Adipose tissue (tissue), 3 donors: ENCODE data around the gene ABL1. TPM values are rescaled to one million over a fixed set of nuclear protein-coding genes. Genes with fewer than 3 reads are reported as not detected.

Source experiments
- H3K27ac ChIP-seq: one replicate; pipeline ENCODE4 v1.5.1; 2013; ENCODE audit warnings: low read depth, low read length
- WGBS, 3 donors: extraction: QIAGEN DNeasy Blood & Tissue Kit; methylation state at CpG; one replicate each; pipeline ENCODE4 v1.1.7; 2013; 5-methylcytosine and 5-hydroxymethylcytosine counted together
- polyA plus RNA-seq, 3 donors: library from polyadenylated mRNA; stranded (reverse); fragments of 200-250 nt; gene quantifications; one replicate each; pipeline ENCODE4 v1.2.3, GENCODE V29; 2013
- donor health status: healthy with polysubstance abuse.
- donor health status: Bipolar disorder and iron deficiency.
- donor health status: healthy.

The ABL1 gene
- polyA plus RNA-seq, 3 donors: 17.0 to 75.0 (median 58.1) TPM

DNA sequence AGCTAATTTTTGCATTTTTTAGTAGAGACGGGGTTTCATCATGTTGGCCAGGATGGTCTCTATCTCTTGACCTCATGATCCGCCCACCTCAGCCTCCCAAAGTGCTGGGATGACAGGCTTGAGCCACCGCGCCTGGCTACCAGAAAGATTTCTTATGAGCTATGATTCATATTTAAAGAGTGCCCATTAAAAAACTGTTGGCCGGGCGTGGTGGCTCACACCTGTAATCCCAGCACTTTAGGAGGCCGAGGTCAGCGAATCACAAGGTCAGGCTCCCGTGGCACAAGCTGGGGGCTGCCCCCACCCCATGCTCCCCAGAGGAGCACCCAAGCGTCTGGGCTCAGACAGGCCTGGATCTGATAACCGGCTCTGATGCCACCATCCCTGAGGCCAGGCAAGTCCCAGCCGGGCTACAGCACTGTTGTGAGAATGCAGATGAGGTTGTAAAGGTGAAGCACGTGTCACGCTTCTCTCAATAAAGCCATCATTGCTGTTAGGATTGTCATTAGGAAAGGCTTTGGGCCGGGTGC, 47.7 kb downstream of the ABL1 start:
- 87 to 92% (median 88%) methylated on average over 15 of the region's 15 CpGs for WGBS, 3 donors
- no peak overlapping the region for H3K27ac ChIP-seq

DNA sequence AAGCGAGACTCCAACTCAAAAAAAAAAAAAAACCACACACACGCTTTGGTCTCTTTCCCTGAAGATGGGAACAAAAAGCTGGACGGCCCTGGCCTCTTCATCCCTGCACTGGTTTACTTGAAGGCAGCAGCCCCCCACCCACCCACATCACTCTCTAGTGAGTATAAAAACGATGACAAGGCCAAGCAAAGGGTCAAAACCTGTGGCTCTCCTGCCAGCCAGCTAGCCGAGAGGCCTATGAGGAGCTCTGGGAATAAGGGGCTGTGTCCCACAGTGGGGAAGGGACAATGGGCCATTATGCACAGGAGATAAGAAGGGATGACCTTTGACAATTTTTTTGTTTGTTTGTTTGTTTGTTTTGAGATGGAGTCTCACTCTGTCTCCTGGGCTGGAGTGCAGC, 48.4 kb downstream of the ABL1 start:
- 81 to 87% (median 83%) methylated on average over 4 to 5 of the region's 5 CpGs for WGBS, 3 donors
- H3K27ac ChIP-seq: no peak overlapping the region

DNA sequence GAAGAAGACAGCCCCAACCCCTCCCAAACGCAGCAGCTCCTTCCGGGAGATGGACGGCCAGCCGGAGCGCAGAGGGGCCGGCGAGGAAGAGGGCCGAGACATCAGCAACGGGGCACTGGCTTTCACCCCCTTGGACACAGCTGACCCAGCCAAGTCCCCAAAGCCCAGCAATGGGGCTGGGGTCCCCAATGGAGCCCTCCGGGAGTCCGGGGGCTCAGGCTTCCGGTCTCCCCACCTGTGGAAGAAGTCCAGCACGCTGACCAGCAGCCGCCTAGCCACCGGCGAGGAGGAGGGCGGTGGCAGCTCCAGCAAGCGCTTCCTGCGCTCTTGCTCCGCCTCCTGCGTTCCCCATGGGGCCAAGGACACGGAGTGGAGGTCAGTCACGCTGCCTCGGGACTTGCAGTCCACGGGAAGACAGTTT, 49.1 kb downstream of the ABL1 start:
- WGBS, 3 donors: 89 to 90% (median 89%) methylated on average over 24 to 25 of the region's 25 CpGs
- H3K27ac ChIP-seq: no peak overlapping the region

DNA sequence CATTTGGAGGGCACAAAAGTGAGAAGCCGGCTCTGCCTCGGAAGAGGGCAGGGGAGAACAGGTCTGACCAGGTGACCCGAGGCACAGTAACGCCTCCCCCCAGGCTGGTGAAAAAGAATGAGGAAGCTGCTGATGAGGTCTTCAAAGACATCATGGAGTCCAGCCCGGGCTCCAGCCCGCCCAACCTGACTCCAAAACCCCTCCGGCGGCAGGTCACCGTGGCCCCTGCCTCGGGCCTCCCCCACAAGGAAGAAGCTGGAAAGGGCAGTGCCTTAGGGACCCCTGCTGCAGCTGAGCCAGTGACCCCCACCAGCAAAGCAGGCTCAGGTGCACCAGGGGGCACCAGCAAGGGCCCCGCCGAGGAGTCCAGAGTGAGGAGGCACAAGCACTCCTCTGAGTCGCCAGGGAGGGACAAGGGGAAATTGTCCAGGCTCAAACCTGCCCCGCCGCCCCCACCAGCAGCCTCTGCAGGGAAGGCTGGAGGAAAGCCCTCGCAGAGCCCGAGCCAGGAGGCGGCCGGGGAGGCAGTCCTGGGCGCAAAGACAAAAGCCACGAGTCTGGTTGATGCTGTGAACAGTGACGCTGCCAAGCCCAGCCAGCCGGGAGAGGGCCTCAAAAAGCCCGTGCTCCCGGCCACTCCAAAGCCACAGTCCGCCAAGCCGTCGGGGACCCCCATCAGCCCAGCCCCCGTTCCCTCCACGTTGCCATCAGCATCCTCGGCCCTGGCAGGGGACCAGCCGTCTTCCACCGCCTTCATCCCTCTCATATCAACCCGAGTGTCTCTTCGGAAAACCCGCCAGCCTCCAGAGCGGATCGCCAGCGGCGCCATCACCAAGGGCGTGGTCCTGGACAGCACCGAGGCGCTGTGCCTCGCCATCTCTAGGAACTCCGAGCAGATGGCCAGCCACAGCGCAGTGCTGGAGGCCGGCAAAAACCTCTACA, 49.8 kb downstream of the ABL1 start:
- H3K27ac ChIP-seq: no peak overlapping the region
- WGBS, 3 donors: 88 to 91% (median 91%) methylated on average over 47 of the region's 47 CpGs

DNA sequence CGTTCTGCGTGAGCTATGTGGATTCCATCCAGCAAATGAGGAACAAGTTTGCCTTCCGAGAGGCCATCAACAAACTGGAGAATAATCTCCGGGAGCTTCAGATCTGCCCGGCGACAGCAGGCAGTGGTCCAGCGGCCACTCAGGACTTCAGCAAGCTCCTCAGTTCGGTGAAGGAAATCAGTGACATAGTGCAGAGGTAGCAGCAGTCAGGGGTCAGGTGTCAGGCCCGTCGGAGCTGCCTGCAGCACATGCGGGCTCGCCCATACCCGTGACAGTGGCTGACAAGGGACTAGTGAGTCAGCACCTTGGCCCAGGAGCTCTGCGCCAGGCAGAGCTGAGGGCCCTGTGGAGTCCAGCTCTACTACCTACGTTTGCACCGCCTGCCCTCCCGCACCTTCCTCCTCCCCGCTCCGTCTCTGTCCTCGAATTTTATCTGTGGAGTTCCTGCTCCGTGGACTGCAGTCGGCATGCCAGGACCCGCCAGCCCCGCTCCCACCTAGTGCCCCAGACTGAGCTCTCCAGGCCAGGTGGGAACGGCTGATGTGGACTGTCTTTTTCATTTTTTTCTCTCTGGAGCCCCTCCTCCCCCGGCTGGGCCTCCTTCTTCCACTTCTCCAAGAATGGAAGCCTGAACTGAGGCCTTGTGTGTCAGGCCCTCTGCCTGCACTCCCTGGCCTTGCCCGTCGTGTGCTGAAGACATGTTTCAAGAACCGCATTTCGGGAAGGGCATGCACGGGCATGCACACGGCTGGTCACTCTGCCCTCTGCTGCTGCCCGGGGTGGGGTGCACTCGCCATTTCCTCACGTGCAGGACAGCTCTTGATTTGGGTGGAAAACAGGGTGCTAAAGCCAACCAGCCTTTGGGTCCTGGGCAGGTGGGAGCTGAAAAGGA, 50.7 kb downstream of the ABL1 start:
- 89 to 91% (median 90%) methylated on average over 35 of the region's 35 CpGs for WGBS, 3 donors
- H3K27ac ChIP-seq: no peak overlapping the region

DNA sequence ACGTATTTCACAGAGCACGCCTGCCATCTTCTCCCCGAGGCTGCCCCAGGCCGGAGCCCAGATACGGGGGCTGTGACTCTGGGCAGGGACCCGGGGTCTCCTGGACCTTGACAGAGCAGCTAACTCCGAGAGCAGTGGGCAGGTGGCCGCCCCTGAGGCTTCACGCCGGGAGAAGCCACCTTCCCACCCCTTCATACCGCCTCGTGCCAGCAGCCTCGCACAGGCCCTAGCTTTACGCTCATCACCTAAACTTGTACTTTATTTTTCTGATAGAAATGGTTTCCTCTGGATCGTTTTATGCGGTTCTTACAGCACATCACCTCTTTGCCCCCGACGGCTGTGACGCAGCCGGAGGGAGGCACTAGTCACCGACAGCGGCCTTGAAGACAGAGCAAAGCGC, 51.9 kb downstream of the ABL1 start:
- H3K27ac ChIP-seq: no peak overlapping the region
- 93 to 95% (median 93%) methylated on average over 23 of the region's 23 CpGs for WGBS, 3 donors

DNA sequence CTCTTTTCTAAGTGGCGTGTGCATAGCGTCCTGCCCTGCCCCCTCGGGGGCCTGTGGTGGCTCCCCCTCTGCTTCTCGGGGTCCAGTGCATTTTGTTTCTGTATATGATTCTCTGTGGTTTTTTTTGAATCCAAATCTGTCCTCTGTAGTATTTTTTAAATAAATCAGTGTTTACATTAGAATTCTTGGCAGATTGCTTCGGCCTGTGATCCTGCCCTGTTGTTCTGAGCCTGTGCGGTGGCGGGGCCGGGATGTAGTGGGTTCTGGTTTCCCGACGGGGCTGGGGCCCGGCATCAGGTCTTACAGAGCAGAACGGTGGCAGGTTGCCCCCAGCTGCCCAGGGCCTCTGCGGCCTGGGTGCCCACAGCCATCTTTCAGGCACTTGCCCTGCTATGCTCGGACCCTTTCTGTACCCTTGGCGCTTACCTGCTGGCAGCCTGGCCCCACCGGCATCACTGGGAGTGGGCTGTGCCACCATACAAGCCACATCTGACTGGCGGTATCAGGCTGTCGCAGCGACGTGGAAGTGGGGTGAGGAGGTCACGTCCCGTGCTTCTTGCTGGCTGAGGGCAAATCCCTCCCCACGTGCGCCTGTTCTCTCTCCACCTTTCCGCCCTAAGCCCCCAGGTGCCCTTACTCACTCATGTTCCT, 52.6 kb downstream of the ABL1 start:
- H3K27ac ChIP-seq: no peak overlapping the region
- WGBS, 3 donors: 86 to 93% (median 91%) methylated on average over 25 of the region's 25 CpGs

DNA sequence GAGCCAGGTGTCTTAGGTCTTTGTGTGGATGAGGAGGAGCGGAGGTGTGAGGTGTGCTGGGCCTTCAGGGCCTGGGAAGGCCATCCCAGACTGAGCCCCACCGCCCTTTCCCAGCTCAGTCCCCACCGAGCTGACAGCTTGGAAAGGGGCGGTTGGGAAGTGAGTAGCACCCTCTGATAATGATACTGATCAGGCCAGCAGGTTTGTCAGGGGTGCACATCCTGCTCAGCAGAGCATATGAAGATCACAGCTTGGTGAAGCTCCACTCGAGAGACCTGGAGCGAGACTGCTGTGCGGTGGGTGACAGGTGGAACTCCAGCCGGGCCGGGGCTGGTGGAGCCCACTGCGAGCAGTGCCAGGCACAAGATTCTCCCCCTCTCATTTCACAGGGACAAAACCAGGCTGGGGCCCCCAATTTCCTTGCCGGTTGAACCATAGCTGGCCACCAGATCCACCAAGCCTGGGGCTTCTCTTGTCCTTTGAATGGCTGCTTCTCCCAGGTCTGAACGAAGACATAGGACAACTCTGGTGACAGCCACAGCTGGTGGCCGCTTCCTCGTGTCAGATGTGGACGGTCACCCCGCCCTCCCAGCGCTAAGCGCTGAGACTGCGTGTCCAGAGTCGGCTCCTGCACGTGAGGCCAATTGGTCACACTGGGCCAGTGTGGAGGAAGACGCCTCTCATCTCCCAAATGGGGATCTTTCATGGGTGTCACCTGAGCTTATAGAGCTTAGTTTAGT, 53.3 kb downstream of the ABL1 start:
- 87 to 94% (median 90%) methylated on average over 22 of the region's 22 CpGs for WGBS, 3 donors
- no peak overlapping the region for H3K27ac ChIP-seq

DNA sequence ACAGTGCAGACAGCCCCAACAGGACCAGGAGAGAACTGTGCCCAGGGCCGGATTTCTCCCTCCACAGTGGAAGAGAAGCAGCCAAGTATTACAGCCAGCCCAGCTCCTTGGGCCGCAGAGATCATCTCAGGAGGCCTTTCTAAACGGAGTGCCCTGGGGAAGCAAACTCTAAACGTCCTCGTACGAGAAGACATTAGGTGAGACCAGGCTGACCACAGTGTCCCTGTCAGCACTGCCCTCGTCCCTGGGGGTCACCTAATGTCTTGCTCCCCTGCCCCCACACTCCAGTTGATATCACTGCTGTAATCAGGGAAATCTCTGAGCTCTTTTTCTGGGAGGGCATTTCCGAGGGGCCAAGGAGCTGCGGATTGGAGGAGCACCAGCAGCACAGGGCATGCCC, 55.1 kb downstream of the ABL1 start:
- 85 to 88% (median 86%) methylated on average over 9 of the region's 9 CpGs for WGBS, 3 donors
- H3K27ac ChIP-seq: no peak overlapping the region

DNA sequence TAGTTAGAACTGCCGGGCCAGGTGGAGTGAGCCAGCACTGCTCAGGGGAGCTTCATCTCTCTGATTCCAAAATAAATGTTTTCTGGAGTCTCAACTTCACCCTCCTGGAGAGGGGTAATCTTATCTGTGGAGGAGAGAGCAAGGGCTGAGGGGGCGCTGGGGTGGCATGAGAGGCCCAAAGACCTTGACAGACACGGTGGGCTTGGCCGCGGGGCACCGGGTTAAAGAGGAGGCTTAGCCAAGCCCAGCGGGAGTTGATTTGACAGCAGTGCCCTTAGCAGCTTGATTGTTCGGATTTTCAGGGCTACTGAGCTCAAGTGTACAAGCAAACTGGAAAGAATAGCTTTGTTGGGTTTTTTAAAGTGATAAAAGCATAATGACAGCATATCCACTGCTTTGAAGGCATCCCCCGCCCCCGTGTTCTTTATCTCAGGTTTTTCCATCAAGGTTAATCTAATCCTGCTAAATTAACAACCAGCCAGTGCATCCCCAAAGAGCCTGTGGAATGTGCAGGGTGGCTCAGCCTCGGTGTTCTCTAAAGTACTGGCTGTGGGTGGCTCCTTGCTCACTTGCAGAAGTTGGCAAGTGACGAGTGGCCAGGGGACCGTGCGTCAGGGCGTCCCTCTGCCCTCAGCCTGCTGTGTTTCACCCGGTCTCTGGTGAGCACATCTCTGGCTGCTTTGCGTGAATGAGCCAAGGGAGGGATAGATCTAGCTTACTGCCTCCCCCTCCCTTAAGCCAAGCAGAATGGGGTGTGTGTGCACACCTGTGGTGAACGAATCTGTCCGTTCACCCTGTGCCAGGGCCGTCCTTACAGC, 56.0 kb downstream of the ABL1 start:
- 87 to 91% (median 87%) methylated on average over 20 of the region's 20 CpGs for WGBS, 3 donors
- no peak overlapping the region for H3K27ac ChIP-seq

DNA sequence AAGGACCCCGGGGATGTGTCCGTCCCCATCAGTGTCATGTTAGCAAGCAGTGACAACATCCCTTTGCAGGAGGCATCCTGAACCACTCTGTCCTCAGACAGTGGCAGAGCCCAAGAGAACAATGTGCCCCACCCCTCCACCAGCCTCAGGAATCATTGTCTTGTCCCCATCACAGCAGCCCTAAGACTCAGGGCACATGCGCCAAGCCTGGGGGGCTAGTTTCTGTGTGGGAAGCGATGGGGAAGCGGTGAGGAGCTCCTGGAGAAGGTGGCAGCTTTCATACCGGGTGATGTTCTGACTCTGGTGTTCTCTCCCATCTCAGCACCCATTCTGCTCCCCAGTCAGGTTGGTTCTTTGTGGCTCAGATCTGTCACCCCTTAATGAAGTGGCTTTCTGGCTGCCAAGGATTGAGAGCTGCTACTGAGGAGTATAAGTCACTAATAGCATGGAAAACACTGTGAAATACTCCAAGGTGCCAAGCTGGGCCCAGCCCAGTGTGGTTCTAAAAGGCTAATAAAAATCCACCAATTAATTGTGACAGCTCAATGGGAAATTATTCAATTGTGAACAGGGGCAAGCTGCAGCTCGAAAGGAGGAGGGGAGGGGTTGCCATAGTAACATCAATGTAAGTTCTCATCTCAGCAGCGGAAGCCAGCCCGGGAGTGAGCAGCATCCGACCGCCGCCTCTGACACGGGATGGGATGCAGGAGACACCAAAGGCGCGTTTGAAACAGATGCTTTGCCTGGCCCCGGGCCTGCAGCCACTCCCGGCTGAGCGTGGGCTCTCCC, 56.8 kb downstream of the ABL1 start:
- WGBS, 3 donors: 76 to 91% (median 77%) methylated on average over 18 of the region's 18 CpGs
- no peak overlapping the region for H3K27ac ChIP-seq

DNA sequence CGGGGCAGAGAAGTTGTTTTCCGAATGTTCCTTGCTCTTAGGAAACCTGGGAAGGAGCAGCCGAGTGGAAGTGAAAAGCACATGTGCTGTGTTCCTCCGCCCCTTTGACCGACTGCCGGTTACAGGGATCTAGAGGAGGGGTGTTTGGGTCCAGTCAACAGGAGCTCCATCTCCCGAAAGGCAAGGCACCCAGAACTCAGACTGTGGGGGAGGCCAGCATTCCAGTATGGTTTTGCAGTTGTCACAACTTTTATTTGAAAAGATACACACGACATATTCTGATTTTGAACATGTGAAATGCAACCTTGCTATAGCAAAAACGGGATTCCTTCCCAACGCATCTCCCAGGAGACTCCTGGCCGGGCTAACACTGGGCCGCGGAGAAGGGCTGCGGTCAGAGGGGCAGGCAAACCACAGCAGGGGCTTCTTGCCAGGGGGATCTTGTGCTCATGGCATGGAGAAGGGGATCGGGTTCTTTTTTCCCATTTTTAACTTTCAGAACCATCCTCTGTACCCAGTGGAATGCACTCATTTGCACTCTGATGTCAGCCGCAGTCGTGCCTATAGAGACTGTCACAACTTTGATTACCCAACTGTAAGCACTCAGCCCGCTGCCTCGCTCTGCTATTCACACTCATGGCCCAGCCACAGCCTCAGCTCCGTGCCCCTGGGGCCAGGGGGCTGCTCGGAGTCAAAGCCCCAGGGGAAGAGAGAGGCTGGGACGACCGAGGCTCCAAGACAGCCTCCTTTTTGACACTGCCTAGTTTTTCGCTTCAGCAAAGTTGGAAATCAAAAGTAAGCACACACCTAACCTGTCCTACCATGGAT, 57.6 kb downstream of the ABL1 start:
- H3K27ac ChIP-seq: no peak overlapping the region
- 61 to 82% (median 71%) methylated on average over 24 of the region's 24 CpGs for WGBS, 3 donors

DNA sequence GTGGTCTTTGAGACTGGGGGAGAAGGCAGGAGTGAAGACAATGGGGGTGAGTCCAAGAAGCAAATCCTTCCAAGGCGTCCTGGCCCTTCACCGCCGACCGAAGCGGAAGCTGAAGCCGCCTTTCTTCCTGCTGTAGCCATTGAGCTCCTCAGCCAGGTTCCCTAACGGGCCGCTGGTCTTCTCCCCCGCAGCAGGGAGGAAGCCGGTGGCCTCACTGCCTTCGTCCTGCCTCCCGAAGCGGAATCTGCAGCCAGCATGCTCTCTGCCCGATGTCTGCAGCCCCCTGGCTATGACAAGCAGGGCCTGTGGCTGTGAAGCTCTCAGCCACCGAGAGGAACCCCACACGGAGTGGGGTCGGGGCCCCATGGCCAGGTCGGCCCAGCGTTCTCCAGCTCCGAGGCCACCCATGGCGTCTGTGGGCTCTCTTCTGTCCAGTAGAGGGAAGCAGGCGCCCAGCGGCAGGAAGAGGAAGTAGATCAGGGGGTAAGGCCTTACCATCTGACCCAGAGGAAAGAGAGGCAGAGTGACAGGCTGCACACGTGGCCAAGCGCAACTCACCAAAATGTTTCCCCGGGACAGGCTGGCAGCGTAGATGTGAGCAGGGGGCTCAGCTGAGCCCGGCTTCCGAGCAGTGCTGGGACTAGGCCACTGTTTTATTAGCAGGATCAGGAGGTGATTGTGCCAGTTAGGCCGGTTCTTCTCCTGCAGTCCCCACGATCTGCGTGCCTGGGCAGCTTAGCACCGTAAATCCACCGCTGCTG, 58.5 kb downstream of the ABL1 start:
- 43 to 86% (median 50%) methylated on average over 34 of the region's 34 CpGs for WGBS, 3 donors
- no peak overlapping the region for H3K27ac ChIP-seq

DNA sequence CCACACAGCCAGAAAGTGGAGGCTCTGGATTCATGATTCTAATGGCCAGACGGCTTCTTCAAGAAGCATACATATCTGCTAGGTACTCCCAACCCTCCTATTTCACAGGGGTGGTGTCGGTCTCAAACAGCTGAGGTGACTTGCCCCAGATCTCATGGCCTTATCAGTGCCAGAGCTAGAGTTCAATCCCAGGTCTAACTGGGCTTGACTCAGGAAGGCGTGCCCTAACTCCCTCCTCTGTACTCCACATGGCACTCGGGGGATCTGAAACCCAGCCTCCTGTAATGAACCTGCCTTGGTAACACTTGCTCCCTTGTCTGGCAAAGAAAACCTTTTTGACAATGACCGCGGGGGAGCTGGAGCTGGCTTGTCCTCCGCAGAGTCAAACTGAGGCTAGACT, 59.5 kb downstream of the ABL1 start:
- no peak overlapping the region for H3K27ac ChIP-seq
- WGBS, 3 donors: 52 to 83% (median 74%) methylated on average over 7 of the region's 7 CpGs

DNA sequence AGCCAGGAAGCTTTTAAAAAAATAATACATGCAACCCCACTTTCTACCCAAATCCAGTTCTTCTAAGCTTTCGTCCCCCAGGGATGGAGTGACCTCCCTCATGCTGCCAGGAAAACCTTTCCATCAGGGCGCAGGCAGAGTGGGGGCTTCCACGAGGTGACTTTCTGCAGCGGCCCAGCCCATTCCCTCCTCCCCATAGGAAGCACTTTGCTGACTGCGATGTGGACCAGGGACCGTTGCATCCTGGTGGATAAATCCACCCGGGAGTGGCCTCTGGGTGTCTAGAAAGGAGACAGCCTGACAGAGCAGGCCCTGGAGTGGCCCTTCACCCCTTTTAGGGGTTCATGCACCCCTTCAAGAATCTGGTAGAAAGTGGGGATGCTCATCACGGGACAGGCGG, 60.0 kb downstream of the ABL1 start:
- H3K27ac ChIP-seq: no peak overlapping the region
- WGBS, 3 donors: 66 to 73% (median 67%) methylated on average over 9 of the region's 9 CpGs
